GM18505 (cell line): ENCODE data around the gene ERCC5.

Source experiments
- ATAC-seq: cut with Tn5 transposase; IDR thresholded peaks from one replicate; pipeline ENCODE4 v1.9.1; 2021; ENCODE audit not compliant: unreplicated experiment
- POLR2A ChIP-seq: IDR thresholded peaks from 4 replicates; pipeline ENCODE4 v1.6.1; 2011; ENCODE audit warnings: borderline replicate concordance; ENCODE audit not compliant: insufficient read depth, insufficient read length; ENCODE audit errors: extremely low read depth

Gene ERCC5

DNA sequence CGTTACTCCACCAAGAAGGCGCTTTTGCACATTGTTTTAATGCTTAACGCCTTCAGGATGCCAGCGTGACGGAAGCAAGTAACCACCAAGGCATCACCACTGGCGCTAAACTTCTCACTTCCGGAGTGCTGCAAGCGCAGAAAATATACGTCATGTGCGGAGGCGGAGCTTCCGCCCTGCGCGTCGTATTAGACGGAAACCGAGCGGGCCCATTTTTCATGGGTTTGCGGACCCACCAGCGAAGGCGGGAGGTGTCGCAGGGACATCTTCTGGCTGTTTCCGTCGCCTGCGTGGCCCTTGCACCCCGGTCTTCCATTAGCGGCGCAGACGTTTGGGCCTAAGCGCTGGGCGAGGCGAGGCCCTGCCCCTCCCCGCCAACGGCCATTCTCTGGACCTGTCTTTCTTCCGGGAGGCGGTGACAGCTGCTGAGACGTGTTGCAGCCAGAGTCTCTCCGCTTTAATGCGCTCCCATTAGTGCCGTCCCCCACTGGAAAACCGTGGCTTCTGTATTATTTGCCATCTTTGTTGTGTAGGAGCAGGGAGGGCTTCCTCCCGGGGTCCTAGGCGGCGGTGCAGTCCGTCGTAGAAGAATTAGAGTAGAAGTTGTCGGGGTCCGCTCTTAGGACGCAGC, at the start of gene ERCC5:
ERCC5 (plus strand) TSS at position 403 of the 631 bp plus-strand sequence. CDS start 235 bp downstream, outside the sequence.
- peak; percentile 86 for TF ChIP-seq POLR2A

DNA sequence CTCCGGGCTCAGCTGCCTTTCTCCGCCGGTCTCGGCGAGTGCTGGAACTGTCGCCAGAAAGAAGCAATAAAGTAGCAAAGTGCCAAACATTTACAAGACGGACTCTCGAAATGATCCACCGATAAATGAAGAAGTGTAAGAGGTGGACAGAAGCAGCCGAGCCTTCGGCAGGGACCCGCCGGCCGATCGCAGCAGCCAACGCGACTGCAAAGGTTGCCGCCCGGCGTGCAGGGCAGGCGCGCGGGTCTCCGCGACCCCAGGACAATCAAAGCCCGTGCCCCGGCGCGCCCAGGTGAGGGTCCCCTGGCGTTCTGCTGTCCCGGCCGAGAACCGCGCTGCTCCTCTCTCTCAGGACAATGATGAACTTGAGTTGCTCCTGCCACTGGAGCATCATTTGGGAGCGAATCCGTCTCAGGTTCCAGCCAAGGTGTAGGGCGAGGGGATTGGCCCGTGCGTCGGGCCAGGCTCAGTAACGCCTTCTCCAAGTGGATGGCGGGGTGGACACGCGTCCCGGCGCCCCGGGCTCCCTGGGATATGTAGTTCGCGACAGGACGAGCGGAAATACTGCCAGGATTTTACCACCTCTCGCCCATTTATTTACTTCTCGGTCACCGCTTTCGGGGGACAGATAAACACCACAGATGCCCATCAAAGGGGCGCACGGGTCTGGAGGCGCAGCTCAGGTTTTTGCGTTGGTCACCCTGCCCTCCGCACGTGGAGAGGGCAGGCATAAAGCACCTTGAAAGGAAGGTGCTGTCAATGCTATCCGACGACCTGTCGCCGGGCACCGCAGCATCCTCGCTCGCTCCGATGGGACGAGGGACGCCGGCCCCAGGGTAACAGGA, 47.0 kb upstream of the ERCC5 start, which contains the start of the genes BIVM and POGLUT2:
BIVM (plus strand) TSS at position 539 of the 845 bp plus-strand sequence. CDS start 8,149 bp downstream, outside the sequence.
POGLUT2 (minus strand) TSS at position 396 of the 845 bp plus-strand sequence; CDS start at position 90, 306 bp downstream.
- peak; percentile 58 for TF ChIP-seq POLR2A
- ATAC-seq: peak; percentile 80

More for the DNA sequence above, at the start of gene ERCC5:
- ATAC-seq: peak; percentile 86

DNA sequence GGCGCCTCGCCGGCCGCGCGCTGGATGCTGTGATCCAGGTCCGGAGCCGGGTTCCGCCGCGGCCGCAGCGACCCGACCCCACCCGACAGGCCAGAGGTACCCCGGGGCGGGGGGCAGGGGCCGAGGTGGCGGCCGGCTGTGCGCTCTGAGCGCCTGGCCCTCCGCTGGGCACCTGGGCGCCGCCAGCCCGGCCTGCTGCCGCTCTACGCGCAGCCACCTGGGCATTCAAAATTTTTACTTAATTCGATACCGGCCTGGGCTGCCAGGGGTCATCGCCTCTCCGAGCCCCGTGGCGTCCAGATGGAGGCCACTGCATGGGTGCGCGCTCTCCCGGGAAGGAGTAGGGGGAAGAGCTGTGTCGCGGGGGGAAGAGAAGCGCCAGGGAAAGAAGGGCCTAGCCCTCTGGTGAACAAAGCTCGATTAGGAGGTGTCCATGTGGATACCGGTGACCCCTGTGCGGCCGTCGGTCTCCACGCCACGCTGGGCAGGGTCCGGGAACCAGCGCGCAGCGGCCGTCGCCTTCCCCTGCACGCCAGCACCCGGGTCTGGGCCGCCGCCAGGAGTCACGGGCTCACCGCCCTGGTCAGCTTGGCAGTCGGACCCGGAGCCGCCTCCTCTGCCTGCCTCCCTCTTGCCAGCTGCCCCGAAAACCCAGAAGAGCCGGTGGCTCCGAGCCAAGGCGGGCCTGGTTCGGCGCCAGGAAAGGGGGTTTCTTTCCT, 46.2 kb upstream of the ERCC5 start:
- peak; percentile 6 for ATAC-seq

DNA sequence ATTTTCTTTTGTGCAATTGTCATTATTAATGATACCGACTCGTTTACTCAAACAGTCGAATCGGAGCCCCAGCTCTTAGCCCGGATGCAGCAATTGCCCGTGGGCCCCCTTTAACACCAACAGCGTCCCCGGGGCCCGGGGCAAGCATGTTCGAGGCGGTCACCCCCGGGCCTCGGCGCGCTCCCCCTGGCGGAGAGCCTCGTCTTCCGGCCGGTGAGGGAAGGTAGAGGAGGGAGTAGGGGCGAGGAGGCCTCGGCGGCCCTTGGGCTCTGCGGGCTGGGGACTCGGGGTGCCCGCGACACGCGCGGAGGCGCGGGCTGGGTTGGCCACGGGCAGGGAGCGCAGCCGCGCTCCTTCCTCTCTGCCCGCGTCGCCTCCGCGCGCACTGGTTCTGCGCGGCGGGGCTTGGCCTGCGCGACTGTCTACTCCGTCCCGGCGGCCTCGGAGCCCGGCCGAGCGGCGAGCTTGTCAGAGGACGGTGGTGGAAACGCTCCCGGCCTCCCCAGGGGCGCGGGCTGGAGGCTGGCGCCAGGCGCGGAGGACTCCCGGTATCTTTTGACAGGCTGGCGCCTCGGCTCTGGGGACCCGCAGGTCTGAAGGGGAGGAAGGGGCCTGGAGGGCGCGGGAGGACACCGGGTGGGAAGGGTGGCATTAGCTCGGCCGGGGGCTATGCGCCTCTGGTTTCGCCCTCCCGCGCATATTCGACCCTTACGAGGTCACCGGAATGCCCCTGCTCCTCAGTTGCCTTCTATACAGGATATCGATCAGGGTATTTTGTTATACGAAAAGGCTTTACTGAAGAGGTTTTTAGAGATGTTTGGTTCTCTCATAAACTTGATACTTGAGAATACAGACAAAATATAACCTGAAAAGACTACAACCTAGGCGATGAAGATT, 45.4 kb upstream of the ERCC5 start:
- ATAC-seq: peak; percentile 76

More for the DNA sequence above, 46.2 kb upstream of the ERCC5 start:
- no peak for TF ChIP-seq POLR2A

DNA sequence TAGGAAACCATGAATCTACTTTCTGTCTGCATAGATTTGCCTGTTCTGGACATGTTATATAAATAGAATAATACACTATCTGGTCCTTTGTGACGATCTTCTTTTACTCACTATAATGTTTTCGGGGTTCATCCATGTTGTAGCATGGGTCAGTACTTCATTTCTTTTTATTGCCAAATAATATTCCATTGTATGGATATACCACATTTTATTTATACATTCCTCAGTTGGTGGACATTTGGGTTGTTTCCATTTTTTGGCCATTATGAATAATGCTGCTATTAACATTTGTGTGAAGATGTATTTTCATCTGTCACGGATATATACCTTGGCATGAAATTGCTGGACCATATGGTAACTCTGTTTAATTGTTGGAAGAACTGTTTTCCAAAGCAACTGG, 40.2 kb upstream of the ERCC5 start:
- ATAC-seq: no peak
- no peak for TF ChIP-seq POLR2A

More for the DNA sequence above, 45.4 kb upstream of the ERCC5 start:
- peak; percentile 66 for TF ChIP-seq POLR2A

DNA sequence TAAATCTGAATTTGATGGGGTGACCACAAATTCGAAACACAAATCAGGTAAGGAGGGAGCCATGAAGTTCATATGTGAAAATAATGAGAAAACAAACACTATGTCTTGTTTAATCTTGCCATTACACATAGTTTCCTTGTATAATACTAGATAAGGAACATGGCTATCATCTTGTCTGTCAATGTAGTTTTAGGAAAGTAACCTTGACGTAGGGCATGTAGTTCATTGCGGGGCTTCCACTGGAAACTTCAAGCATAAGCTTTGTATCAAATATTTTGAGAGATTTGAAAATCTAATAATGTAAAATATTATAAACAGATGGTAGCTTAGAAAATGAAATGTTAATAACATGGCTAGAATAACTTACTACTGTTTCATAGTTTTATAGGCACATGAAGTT, 38.1 kb upstream of the ERCC5 start:
- TF ChIP-seq POLR2A: no peak
- ATAC-seq: no peak

DNA sequence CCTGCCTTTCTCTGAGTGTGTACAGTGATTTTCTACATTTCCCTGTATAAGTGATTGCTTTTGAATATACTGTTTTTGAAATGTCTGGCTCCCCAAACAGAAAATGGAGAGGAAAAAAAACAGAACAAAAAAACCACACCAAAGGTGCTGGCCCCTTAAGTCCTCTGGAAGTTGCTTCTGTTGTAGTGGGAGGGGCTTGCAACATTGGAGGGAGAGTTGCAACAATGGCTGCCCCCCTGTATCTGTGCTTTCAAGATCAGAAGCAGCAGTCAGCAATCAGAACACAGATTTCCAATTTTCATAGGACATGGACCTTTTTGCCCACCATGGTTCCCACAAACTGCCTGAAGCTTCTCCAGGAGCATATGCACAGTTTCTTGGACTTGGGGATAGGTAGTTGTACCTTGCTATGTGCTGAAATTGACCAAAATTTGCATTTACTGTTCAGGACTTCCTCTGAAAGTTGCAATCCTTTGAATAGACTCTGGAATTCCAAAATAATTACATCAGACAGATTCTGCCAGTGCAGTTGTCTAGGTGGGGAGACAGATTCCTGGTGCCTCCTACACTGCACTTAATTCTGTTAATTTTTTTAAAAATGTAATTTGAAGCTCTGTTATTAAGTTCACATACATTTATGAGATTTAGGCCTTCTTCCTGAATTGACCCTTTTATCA, 33.1 kb upstream of the ERCC5 start:
- ATAC-seq: no peak
- TF ChIP-seq POLR2A: no peak

DNA sequence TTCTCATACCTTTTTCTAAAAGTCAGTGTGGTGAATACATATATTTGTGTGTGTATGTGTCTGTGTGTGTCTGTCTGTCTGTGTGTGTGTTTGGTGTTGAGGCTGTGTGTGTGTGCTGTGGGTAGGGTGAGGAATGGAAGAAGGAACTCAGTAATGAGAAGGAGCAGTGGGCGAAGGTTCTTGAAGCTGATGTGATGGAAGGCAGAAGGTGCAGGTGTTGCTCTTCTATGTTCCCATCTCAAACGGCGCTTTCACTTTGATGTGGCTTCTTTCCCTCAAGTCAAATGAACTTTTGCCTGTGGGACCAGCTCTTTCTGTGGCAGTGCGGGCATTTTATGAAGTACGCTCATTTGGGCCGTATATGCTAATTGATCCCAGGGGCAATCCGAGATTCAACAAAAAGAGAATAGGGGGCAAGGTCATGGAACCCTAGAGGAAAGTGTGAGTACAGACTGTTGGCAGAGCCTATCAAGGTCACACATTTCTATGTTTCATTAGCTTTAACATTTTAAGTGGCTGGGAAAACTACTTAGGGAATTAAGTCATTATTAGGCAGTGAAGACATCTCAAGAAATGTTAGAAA, 31.7 kb upstream of the ERCC5 start:
- no peak for ATAC-seq

DNA sequence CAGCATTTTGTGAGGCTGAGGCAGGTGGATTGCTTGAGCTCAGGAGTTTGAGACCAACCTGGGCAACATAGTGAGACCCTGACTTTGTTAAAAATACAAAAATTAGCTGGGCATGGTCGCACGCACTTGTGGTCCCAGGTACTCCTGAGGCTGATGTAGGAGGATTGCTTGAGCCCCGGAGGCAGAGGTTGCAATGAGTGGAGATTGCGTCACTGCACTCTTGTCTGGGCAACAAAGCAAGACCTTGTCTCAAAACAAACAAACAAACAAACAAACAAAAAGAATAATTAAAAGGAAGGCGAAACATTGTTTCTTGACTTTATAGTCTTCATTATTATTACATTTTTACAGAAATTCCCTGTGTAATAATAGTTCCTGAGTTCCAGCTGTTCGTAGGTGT, 31.0 kb upstream of the ERCC5 start:
- ATAC-seq: no peak
- TF ChIP-seq POLR2A: no peak

More for the DNA sequence above, 31.7 kb upstream of the ERCC5 start:
- no peak for TF ChIP-seq POLR2A

DNA sequence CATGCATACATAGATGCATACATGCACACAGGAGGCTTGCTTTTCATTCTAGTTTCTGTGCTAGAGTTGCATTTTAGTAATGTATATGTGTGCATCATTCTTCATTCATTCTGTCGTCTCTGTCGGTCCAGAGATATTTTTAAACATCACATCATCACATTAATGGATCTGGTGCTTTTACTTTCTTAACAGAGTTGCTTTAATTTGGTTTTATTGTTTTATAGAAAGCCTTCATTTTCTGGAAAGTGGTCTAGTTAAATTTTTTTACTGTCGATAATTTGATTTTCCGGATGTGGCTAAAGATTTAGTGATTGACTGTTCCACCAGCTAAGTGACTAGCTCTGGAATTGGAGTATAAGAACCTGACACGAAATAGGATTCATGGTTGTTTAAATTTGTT, 30.0 kb upstream of the ERCC5 start:
- ATAC-seq: no peak
- no peak for TF ChIP-seq POLR2A

DNA sequence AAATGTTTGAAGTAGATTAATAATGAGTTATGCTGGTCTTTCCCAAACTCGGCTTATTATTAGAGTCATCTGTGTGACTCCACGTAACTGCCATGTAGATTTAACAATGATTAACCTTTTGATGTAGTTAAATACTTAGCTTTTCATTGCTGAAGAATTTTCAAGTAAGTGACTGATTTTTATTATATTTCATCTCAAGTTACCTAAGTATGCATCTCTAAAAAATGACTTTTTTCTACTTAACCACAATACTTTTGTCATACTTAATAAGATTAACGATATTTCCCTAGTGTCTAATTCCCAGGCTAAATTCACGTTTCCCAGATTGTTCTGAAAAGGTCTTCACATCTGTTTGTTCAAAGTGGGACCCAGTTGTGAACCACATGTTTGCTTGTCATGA, 29.1 kb upstream of the ERCC5 start:
- ATAC-seq: no peak

More for the DNA sequence above, 29.1 kb upstream of the ERCC5 start:
- no peak for TF ChIP-seq POLR2A
